Neural crest cell (in vitro differentiated cells): ENCODE measurements around the gene MCF2L. TPM values are rescaled to one million over a fixed set of nuclear protein-coding genes. Genes with fewer than 3 reads are reported as not detected.

Experiments used
- DNase-seq: peaks from one replicate; pipeline ENCODE4 v3.0.0; 2021; ENCODE audit warnings: low read depth, mixed read lengths, low spot score
- H3K27ac Mint-ChIP-seq: one replicate; pipeline ENCODE4 v1.8.0; 2021; ENCODE audit warnings: mild to moderate bottlenecking, mixed read lengths; ENCODE audit not compliant: unreplicated experiment
- H3K27me3 Mint-ChIP-seq: 2 replicates; pipeline ENCODE4 v1.8.0; 2021; ENCODE audit warnings: low read depth, mild to moderate bottlenecking, mixed read lengths
- H3K36me3 Mint-ChIP-seq: 2 replicates; pipeline ENCODE4 v1.8.0; 2021; ENCODE audit warnings: low read depth, mild to moderate bottlenecking, mixed read lengths
- H3K4me1 Mint-ChIP-seq: 2 replicates; pipeline ENCODE4 v1.8.0; 2021; ENCODE audit warnings: mixed read lengths
- H3K4me3 Mint-ChIP-seq: one replicate; pipeline ENCODE4 v1.8.0; 2021; ENCODE audit warnings: mild to moderate bottlenecking, mixed read lengths
- H3K9me3 Mint-ChIP-seq: 2 replicates; pipeline ENCODE4 v1.8.0; 2021; ENCODE audit warnings: mixed read lengths
- CTCF ChIP-seq: fragments of 200-600 bp; sonication (generic); conservative IDR thresholded peaks from 2 replicates; pipeline ENCODE4 v1.5.0; 2021; ENCODE audit warnings: antibody characterized with exemption, mild to moderate bottlenecking
- total RNA-seq: library from RNA; stranded (reverse); gene quantifications from 2 replicates; pipeline ENCODE4 v1.2.1, GENCODE V29; 2021

MCF2L gene
- total RNA-seq, 1 donor from 2014 or later: 59.9 TPM

- Mint-ChIP-seq H3K4me3 (no peak overlapping the region), H3K27me3 (no peaks in the 10 kb centered on the region), H3K9me3 (no peaks in the 10 kb centered on the region), H3K4me1 (no peaks in the 10 kb centered on the region), H3K36me3 (no peaks in the 10 kb centered on the region), H3K27ac (no peak overlapping the region)
- DNase-seq: no peak
- TF ChIP-seq CTCF: no peak
Observed at GRCh38 chr13:113144255-113144629, 175.2 kb downstream of the MCF2L start.

GRCh38 chr13:113145496-113145895 lies 176.5 kb downstream of the MCF2L start:
- Mint-ChIP-seq H3K27me3 (no peaks in the 10 kb centered on the region), H3K4me1 (no peaks in the 10 kb centered on the region), H3K27ac (no peak overlapping the region), H3K36me3 (no peaks in the 10 kb centered on the region), H3K9me3 (no peaks in the 10 kb centered on the region), H3K4me3 (no peak overlapping the region)
- TF ChIP-seq CTCF: no peak
- no peak for DNase-seq

- no peak for DNase-seq
Observed at GRCh38 chr13:113145911-113146598, 177.0 kb downstream of the MCF2L start.

GRCh38 chr13:113146750-113147149 lies 177.7 kb downstream of the MCF2L start:
- TF ChIP-seq CTCF: no peak
- Mint-ChIP-seq H3K27ac (no peak overlapping the region), H3K27me3 (peaks cover 8% of the 10 kb centered on the region), H3K4me1 (no peaks in the 10 kb centered on the region), H3K36me3 (no peaks in the 10 kb centered on the region), H3K4me3 (no peak overlapping the region), H3K9me3 (no peaks in the 10 kb centered on the region)
- no peak for DNase-seq

More at GRCh38 chr13:113145911-113146598, 177.0 kb downstream of the MCF2L start:
- Mint-ChIP-seq H3K36me3 (no peaks in the 10 kb centered on the region), H3K27me3 (peaks cover 3% of the 10 kb centered on the region), H3K27ac (no peak overlapping the region), H3K9me3 (no peaks in the 10 kb centered on the region), H3K4me1 (no peaks in the 10 kb centered on the region), H3K4me3 (no peak overlapping the region)
- TF ChIP-seq CTCF: no peak

GRCh38 chr13:113147206-113147605 lies 178.2 kb downstream of the MCF2L start:
- no peak for TF ChIP-seq CTCF
- DNase-seq: no peak
- Mint-ChIP-seq H3K4me3 (no peak overlapping the region), H3K9me3 (no peaks in the 10 kb centered on the region), H3K27ac (no peak overlapping the region), H3K36me3 (no peaks in the 10 kb centered on the region), H3K4me1 (peaks cover 1% of the 10 kb centered on the region), H3K27me3 (peaks cover 12% of the 10 kb centered on the region)
